ENCODE results near the gene COA8.

DNA sequence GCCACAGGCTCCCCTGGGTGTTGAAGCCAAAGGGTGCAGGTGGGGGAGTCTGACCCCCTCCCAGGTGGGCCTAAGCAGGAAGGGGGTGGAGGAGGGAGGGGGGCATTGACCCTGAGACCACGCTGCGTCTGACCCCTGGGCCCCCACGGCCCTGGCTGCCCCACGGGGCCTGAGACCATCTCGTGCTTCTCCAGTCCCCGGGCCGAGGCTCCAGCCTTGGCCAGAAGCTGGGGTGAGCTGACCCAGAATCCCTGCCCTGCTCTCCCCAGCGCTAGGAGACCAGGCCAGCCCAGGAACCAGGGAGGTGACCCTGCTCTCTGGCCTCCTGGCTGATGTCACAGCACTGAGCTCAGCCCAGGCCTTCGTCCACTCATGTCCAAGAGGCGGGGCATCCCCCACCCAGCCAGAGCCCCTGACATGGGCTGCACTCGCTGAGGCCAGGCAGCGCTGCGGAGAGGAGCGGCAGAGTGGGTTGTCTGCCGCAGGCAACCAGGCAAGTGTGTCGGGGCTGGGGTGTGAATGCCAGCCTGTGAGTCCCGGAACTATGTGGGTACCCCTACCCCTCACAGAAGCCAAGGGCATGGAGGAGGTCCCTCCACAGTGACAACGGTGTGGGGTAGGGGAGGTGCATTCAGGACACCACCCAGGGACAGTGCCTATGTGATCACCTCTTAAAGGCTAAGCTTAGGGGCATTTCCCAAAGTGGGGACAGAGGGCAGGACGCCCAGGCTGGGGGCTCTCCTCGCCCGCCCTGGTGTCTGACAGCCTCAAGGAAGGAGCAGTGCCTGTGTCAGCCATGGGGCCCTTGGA lies 27.5 kb upstream of the COA8 start:
- TF ChIP-seq CHD2 (IDR thresholded peaks at IDR 0.05; ENCODE audit: borderline replicate concordance, low read depth, low read length), result no peak
- TF ChIP-seq, protein P1, sequence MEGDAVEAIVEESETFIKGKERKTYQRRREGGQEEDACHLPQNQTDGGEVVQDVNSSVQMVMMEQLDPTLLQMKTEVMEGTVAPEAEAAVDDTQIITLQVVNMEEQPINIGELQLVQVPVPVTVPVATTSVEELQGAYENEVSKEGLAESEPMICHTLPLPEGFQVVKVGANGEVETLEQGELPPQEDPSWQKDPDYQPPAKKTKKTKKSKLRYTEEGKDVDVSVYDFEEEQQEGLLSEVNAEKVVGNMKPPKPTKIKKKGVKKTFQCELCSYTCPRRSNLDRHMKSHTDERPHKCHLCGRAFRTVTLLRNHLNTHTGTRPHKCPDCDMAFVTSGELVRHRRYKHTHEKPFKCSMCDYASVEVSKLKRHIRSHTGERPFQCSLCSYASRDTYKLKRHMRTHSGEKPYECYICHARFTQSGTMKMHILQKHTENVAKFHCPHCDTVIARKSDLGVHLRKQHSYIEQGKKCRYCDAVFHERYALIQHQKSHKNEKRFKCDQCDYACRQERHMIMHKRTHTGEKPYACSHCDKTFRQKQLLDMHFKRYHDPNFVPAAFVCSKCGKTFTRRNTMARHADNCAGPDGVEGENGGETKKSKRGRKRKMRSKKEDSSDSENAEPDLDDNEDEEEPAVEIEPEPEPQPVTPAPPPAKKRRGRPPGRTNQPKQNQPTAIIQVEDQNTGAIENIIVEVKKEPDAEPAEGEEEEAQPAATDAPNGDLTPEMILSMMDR (IDR thresholded peaks at IDR 0.05 in 2 of 3, conservative IDR thresholded peaks at IDR 0.05 in 1 of 3; ENCODE audit: control insufficient read depth in 2 of 3, extremely low read depth in 1 of 3, insufficient read depth in 1 of 3, low read depth in 3 of 3, low read length in 3 of 3), result no peak
